Activated CD4-positive, alpha-beta T cell treated with anti-CD3 and anti-CD28 coated beads, Interleukin-2, amount 10 ng/mL, durations not matched to agents 7 days and 5 days (primary cell): Measurements from ENCODE around the gene DHX16. TPM values are rescaled to one million over a fixed set of nuclear protein-coding genes. Genes with fewer than 3 reads are reported as not detected.

Experiments used
- CTCF ChIA-PET: fragments of 350-600 bp; sonication (Branson Sonifier 250); formaldehyde crosslinking; loops from one replicate; lab custom pipeline; 2021; ENCODE audit warnings: antibody characterized with exemption; lab: Charles Lee
- POLR2A ChIA-PET: fragments of 350-600 bp; sonication (Branson Sonifier 250); formaldehyde crosslinking; loops from one replicate; lab custom pipeline; 2021; ENCODE audit warnings: antibody characterized with exemption; lab: Charles Lee
- DNase-seq: peaks from one replicate; pipeline ENCODE4 v3.0.0-alpha.2; 2020
- H3K27ac Mint-ChIP-seq: one replicate; pipeline ENCODE4 v1.8.0; 2021; ENCODE audit warnings: mild to moderate bottlenecking, moderate library complexity, mixed read lengths
- H3K27me3 Mint-ChIP-seq: one replicate; pipeline ENCODE4 v1.8.0; 2021; ENCODE audit warnings: mixed read lengths
- H3K36me3 Mint-ChIP-seq: one replicate; pipeline ENCODE4 v1.8.0; 2021; ENCODE audit warnings: low read depth, mixed read lengths
- H3K4me1 Mint-ChIP-seq: one replicate; pipeline ENCODE4 v1.8.0; 2021; ENCODE audit warnings: mixed read lengths
- H3K4me3 Mint-ChIP-seq: one replicate; pipeline ENCODE4 v1.8.0; 2021; ENCODE audit warnings: mild to moderate bottlenecking, moderate library complexity, mixed read lengths
- H3K9me3 Mint-ChIP-seq: one replicate; pipeline ENCODE4 v1.8.0; 2021; ENCODE audit warnings: mixed read lengths
- total RNA-seq, 2 experiments: library from RNA; stranded (reverse); gene quantifications; one replicate each; pipeline ENCODE4 v1.2.3, GENCODE V29; 2021

The DHX16 gene
- total RNA-seq, 2 experiments from 2014 or later = 40.4 to 40.7 TPM

GRCh38 chr6:30603961-30604360, 68.8 kb downstream of the DHX16 start:
- H3K4me1 Mint-ChIP-seq = peaks cover 34% of the 10 kb centered on the region
- H3K4me3 Mint-ChIP-seq = no peak overlapping the region
- H3K27me3 Mint-ChIP-seq = no peaks in the 10 kb centered on the region
- H3K36me3 Mint-ChIP-seq = peaks cover 60% of the 10 kb centered on the region
- ChIA-PET POLR2A (no interaction called here), CTCF (interaction anchor here (1.0 kb wide), 1 partner anchor 11 kb away, joined by 3 read pairs; no protein-coding TSS in a partner anchor)
- no peaks in the 10 kb centered on the region for H3K9me3 Mint-ChIP-seq
- no peak overlapping the region for H3K27ac Mint-ChIP-seq
- no peak for DNase-seq

Other genes with a start within 250 kb of the DHX16 start
- gene HLA-E, start 183.5 kb downstream of the DHX16 start, total RNA-seq = 100 to 1,000 TPM; 706 to 753 TPM
- gene GNL1, start 116.5 kb downstream of the DHX16 start, total RNA-seq = 10 to 100 TPM; 51.5 to 59.9 TPM
- 10 to 100 TPM; 16.0 to 22.2 TPM for gene PRR3, start 115.7 kb downstream of the DHX16 start, total RNA-seq
- 10 to 100 TPM; 72.2 to 78.0 TPM for gene ABCF1, start 101.6 kb downstream of the DHX16 start, total RNA-seq
- 100 to 1,000 TPM in 1 of 2 experiments, 10 to 100 TPM in 1; 99.1 to 117 TPM for gene PPP1R10, start 55.8 kb downstream of the DHX16 start, total RNA-seq
- gene MRPS18B, start 55.2 kb downstream of the DHX16 start, total RNA-seq = 10 to 100 TPM; 41.4 to 44.4 TPM
- gene ATAT1, start 46.1 kb downstream of the DHX16 start, total RNA-seq = 1 to 10 TPM; 8.3 to 9.7 TPM
- gene C6orf136, start 25.9 kb downstream of the DHX16 start, total RNA-seq = 10 to 100 TPM; 23.2 to 23.9 TPM
- 100 to 1,000 TPM; 243 to 272 TPM for gene PPP1R18, start 13.6 kb upstream of the DHX16 start, total RNA-seq
- 10 to 100 TPM; 43.1 to 58.8 TPM for gene NRM, start 18.0 kb upstream of the DHX16 start, total RNA-seq
- gene MDC1, start 44.3 kb upstream of the DHX16 start, total RNA-seq = 10 to 100 TPM; 46.8 to 53.2 TPM
- 1,000 to 10,000 TPM; 1,494 to 1,661 TPM for gene TUBB, start 47.3 kb upstream of the DHX16 start, total RNA-seq
- 100 to 1,000 TPM; 199 to 213 TPM for gene FLOT1, start 69.7 kb upstream of the DHX16 start, total RNA-seq
- 10 to 100 TPM; 30.5 to 34.9 TPM for gene IER3, start 71.5 kb upstream of the DHX16 start, total RNA-seq
- gene DDR1, start 211.5 kb upstream of the DHX16 start, total RNA-seq = 1 to 10 TPM; 4.5 to 5.6 TPM
- 10 to 100 TPM; 28.5 to 34.1 TPM for gene GTF2H4, start 235.2 kb upstream of the DHX16 start, total RNA-seq
- gene VARS2, start 241.2 kb upstream of the DHX16 start, total RNA-seq = 10 to 100 TPM; 34.3 to 40.2 TPM